BLaER1 treated with 17β-estradiol and CSF1 and Interleukin-3, amounts not matched to agents 10 nM and 100 nM (cell line): ENCODE results near the gene ZBTB45.
A peak's percentile ranks its signal among the peaks of the same experiment; 100 is the strongest.

ENCODE experiments used
- H3K27ac ChIP-seq, 11 experiments: shearing (Covaris generic); formaldehyde crosslinking; 2 replicates each; pipeline ENCODE4 v1.8.1; 2022
- H3K27me3 ChIP-seq, 11 experiments: shearing (Covaris generic); formaldehyde crosslinking; 2 replicates each; pipeline ENCODE4 v1.8.1; 2022
- H3K36me3 ChIP-seq, 11 experiments: shearing (Covaris generic); formaldehyde crosslinking; 2 replicates each; pipeline ENCODE4 v1.8.1; 2022
- H3K4me1 ChIP-seq, 10 experiments: shearing (Covaris generic); formaldehyde crosslinking; 2 replicates each; pipeline ENCODE4 v1.8.1; 2022
- H3K4me2 ChIP-seq, 11 experiments: shearing (Covaris generic); formaldehyde crosslinking; 2 replicates each; pipeline ENCODE4 v1.8.1; 2022
- H3K4me3 ChIP-seq, 10 experiments: shearing (Covaris generic); formaldehyde crosslinking; 2 replicates each; pipeline ENCODE4 v1.8.1; 2022
- H3K9ac ChIP-seq, 11 experiments: shearing (Covaris generic); formaldehyde crosslinking; 2 replicates each; pipeline ENCODE4 v1.8.1; 2022
- H3K9me3 ChIP-seq, 11 experiments: shearing (Covaris generic); formaldehyde crosslinking; replicated peaks in 1 of 11; 2 replicates each; pipeline ENCODE4 v1.8.1; 2022
- H4K20me1 ChIP-seq, 11 experiments: shearing (Covaris generic); formaldehyde crosslinking; 2 replicates each; pipeline ENCODE4 v1.8.1; 2022
- Cebpa-rat ChIP-seq, 11 experiments: shearing (Covaris generic); IDR thresholded peaks; 2 replicates each; pipeline ENCODE4 v1.8.1; 2022

The ZBTB45 gene

GRCh38 chr19:58557221-58558065 is 37.8 kb upstream of the ZBTB45 start:
- Histone ChIP-seq H3K27me3 (peaks cover 0 to 9% (median 0%) of the 10 kb centered on the region in 11 experiments; a peak in 7 of 22 replicates), H3K4me1 (peaks cover 68 to 76% (median 72%) of the 10 kb centered on the region in 10 experiments), H3K36me3 (peaks cover 26 to 40% (median 34%) of the 10 kb centered on the region in 11 experiments), H3K9ac (peak overlapping the region; percentile 89 to 98 (median 96)), H3K27ac (peak overlapping the region; percentile 95 to 99 (median 98)), H3K4me2 (peak overlapping the region; percentile 89 to 100 (median 98)), H3K4me3 (peak overlapping the region; percentile 76 to 98 (median 94)), H4K20me1 (peaks cover 0 to 41% (median 22%) of the 10 kb centered on the region in 11 experiments; a peak in 19 of 22 replicates), H3K9me3 (no peaks in the 10 kb centered on the region)
- no peak for TF ChIP-seq Cebpa-rat (IDR thresholded peaks at IDR 0.05)

DNA sequence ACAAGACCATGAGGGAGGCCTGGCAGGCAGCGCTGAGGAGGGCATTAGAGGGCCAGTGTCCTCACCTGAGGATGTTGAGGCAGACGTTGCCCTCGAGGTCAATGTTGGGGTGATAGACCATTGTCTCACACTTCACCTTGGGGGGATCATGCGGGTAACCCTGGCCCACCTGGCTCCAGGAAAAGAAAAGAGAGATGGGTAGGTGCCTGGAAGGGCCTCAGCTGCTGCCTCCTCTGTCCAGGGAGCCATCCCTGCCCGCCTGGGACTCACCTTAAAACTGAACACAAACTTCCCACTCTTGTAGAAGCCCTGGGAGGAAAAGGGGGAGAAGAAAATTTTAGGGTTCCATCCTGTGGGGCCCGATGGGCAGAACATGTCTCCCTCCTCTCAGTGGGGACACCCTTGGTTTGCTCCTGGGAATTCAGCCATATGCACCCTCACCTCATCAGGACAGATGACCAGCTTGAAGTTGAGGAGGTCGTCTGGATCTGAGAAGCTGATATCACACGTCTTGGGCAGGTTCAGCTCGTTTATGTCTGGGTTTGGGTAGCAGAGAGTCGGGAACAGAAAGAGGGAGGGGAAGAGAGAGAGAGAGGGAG is 37.1 kb upstream of the ZBTB45 start:
- peaks cover 61 to 75% (median 65%) of the 10 kb centered on the region in 10 experiments for H3K4me1 ChIP-seq
- no peak for TF ChIP-seq Cebpa-rat (IDR thresholded peaks at IDR 0.05)
- H4K20me1 ChIP-seq = peaks cover 0 to 49% (median 30%) of the 10 kb centered on the region in 11 experiments; a peak in 20 of 22 replicates
- H3K9ac ChIP-seq = peak overlapping the region; percentile 89 to 98 (median 96)
- peak overlapping the region; percentile 89 to 100 (median 98) for H3K4me2 ChIP-seq
- H3K9me3 ChIP-seq = no peaks in the 10 kb centered on the region
- H3K27ac ChIP-seq = peak overlapping the region; percentile 95 to 99 (median 98); a peak in 21 of 22 replicates
- H3K36me3 ChIP-seq = peaks cover 33 to 47% (median 41%) of the 10 kb centered on the region in 11 experiments
- H3K4me3 ChIP-seq = peak overlapping the region; percentile 76 to 98 (median 94)
- peaks cover 0 to 2% (median 0%) of the 10 kb centered on the region in 11 experiments; a peak in 1 of 22 replicates for H3K27me3 ChIP-seq

DNA sequence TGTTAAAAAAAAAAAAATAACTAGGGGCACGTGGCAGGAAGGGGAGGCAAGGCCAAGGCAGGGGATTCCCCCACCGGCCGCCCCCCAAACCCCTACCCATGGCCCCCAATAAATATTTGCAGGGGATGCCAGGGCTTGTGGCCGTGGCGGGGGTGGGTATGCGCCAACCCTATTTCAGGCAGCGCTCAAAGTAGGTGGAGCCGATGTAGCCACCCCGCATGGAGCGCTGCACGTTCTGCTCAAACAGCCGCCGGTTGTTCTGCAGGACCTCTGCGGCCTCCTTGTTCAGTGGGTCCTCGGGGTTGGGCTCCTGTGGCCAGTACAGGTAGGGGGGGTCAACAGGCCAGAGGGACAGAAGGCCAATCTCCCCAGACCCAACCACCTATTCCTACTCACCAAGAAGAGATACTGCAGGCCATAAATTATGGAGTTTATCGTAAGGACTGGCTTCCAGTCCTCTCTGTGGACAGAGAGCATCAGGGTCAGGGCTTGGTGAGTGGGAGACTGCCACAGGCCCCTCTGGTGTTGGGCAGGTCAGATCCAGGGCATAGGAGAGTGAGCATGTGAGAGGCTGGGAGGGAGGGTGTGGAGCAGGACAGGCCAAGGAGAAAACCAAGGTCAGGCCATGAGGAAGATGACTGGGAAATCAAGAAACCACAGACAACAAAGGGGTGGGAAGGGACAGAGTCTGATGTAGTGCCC is 36.5 kb upstream of the ZBTB45 start:
- Histone ChIP-seq H4K20me1 (peaks cover 5 to 55% (median 36%) of the 10 kb centered on the region in 11 experiments; a peak in 20 of 22 replicates), H3K9ac (peak overlapping the region; percentile 89 to 98 (median 96)), H3K4me3 (peak overlapping the region; percentile 76 to 98 (median 94); a peak in 19 of 20 replicates), H3K4me2 (peak overlapping the region; percentile 89 to 100 (median 98)), H3K9me3 (no peaks in the 10 kb centered on the region), H3K27me3 (no peaks in the 10 kb centered on the region), H3K36me3 (peaks cover 39 to 54% (median 48%) of the 10 kb centered on the region in 11 experiments), H3K27ac (peak overlapping the region; percentile 95 to 99 (median 98); a peak in 21 of 22 replicates), H3K4me1 (peaks cover 55 to 75% (median 59%) of the 10 kb centered on the region in 10 experiments)
- TF ChIP-seq Cebpa-rat (IDR thresholded peaks at IDR 0.05) = no peak

- Histone ChIP-seq H3K36me3 (peaks cover 46 to 60% (median 54%) of the 10 kb centered on the region in 11 experiments), H3K4me2 (peak overlapping the region; percentile 89 to 100 (median 98)), H3K9me3 (no peaks in the 10 kb centered on the region), H3K4me3 (peak overlapping the region; percentile 61 to 96 (median 72)), H3K27ac (peak overlapping the region; percentile 75 to 99 (median 97)), H3K9ac (peak overlapping the region; percentile 82 to 98 (median 94)), H3K27me3 (no peaks in the 10 kb centered on the region), H4K20me1 (peaks cover 12 to 62% (median 42%) of the 10 kb centered on the region in 11 experiments; a peak in 21 of 22 replicates), H3K4me1 (peaks cover 48 to 74% (median 54%) of the 10 kb centered on the region in 10 experiments)
- TF ChIP-seq Cebpa-rat (IDR thresholded peaks at IDR 0.05) = no peak
Measured at GRCh38 chr19:58555369-58555885, 35.8 kb upstream of the ZBTB45 start.

GRCh38 chr19:58554494-58555368 is 35.1 kb upstream of the ZBTB45 start, which contains the start of gene CHMP2A:
Gene CHMP2A, minus strand, starts transcription at chr19:58555105. Its CDS starts 893 bp downstream, at chr19:58554212.
- Histone ChIP-seq H3K9ac (peak within 1 kb of the TSS; percentile 89 to 98 (median 96)), H3K4me3 (peak within 1 kb of the TSS; percentile 61 to 98 (median 90)), H3K27me3 (no peaks in the 10 kb centered on the region), H4K20me1 (peaks cover 19 to 69% (median 49%) of the 10 kb centered on the region in 11 experiments; a peak in 21 of 22 replicates), H3K9me3 (no peaks in the 10 kb centered on the region), H3K36me3 (peaks cover 53 to 67% (median 61%) of the 10 kb centered on the region in 11 experiments), H3K4me2 (peak within 1 kb of the TSS; percentile 89 to 100 (median 98)), H3K4me1 (peaks cover 41 to 74% (median 48%) of the 10 kb centered on the region in 10 experiments), H3K27ac (peak within 1 kb of the TSS; percentile 75 to 99 (median 98))
- peak in 9 of 11 experiments; percentile 40 to 92 (median 68); a peak in 12 of 22 replicates for TF ChIP-seq Cebpa-rat (IDR thresholded peaks at IDR 0.05)

DNA sequence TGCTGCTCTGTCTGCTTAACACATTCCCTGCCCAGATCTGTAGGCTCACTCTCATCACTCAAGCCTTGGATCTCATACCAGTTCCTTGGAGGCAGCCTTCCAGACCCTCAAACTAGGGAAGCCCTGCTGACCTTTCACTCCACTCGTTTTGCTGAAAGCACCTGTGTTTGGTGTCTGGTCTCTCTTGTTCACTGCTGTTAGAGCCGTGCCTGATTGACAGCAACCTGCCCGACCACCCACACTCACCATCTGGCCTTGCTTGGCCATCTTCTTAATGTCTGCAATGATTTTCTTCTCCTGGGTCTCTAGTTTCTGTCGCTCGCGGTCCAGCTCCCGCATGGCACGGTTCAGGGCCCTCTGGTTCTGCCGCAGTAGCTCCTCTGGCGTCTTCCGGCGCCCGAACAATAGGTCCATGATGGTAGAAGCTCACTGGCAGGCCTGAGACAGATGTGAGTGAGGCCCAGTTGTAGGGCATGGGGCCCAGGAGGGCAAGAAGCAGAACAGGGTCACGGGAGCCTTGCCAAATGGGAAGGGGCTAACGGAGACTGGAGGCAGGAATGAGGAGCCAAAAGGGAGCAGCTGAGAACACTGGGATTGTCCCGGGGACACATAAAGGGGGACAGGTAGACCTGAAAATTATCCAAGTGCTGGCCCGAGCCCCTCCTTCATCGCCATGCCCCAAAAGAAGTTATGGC is 34.3 kb upstream of the ZBTB45 start:
- Histone ChIP-seq H3K9me3 (no peaks in the 10 kb centered on the region), H3K4me3 (peak overlapping the region; percentile 61 to 96 (median 72)), H4K20me1 (peaks cover 26 to 76% (median 57%) of the 10 kb centered on the region in 11 experiments; a peak in 21 of 22 replicates), H3K9ac (peak overlapping the region; percentile 82 to 98 (median 94)), H3K4me2 (peak overlapping the region; percentile 89 to 100 (median 98)), H3K27me3 (no peaks in the 10 kb centered on the region), H3K4me1 (peaks cover 38 to 76% (median 45%) of the 10 kb centered on the region in 10 experiments), H3K27ac (peak overlapping the region; percentile 75 to 99 (median 97)), H3K36me3 (peaks cover 61 to 75% (median 69%) of the 10 kb centered on the region in 11 experiments)
- no peak for TF ChIP-seq Cebpa-rat (IDR thresholded peaks at IDR 0.05)

DNA sequence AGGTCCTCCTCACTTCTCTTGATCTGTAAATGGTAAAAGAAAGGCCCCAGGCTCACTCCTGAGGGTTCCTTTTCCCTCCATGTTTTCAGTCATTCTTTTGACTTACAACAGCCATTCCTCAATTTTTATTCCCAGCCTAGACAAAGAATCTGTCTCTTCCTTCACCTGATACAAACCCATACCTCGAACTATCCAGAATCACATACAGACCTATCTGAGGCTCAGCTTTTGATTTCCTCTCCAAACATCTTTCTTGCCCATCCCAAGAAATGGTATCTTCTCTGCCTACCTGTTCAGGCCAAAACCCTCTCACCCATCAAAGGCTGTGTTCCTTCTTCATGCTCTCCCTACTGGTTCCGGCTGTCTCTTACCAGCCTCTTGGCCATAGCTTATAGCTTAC is 33.0 kb upstream of the ZBTB45 start:
- Histone ChIP-seq H4K20me1 (peaks cover 37 to 85% (median 70%) of the 10 kb centered on the region in 11 experiments; a peak in 21 of 22 replicates), H3K4me2 (peak overlapping the region in 5 of 11 experiments; percentile 26 to 100 (median 100); a peak in 4 of 22 replicates), H3K4me3 (no peak overlapping the region), H3K4me1 (peaks cover 40 to 85% (median 51%) of the 10 kb centered on the region in 10 experiments), H3K27ac (no peak overlapping the region), H3K27me3 (no peaks in the 10 kb centered on the region), H3K9ac (peak overlapping the region in 3 of 11 experiments; percentile 7 to 97 (median 21); a peak in 3 of 22 replicates), H3K36me3 (peaks cover 74 to 88% (median 82%) of the 10 kb centered on the region in 11 experiments), H3K9me3 (no peaks in the 10 kb centered on the region)
- TF ChIP-seq Cebpa-rat (IDR thresholded peaks at IDR 0.05) = no peak
